ENCODE measurements around the gene LYPD6B. TPM values are rescaled to one million over a fixed set of nuclear protein-coding genes. Genes with fewer than 3 reads are reported as not detected.

Gene LYPD6B
- total and polyA plus RNA-seq, 4 donors = 0.13 to 0.59 (median 0.14) TPM

GRCh38 chr2:148996805-148997204 lies 41.7 kb upstream of the LYPD6B start (continued):
- TF ChIP-seq GABPA (IDR thresholded peaks at IDR 0.05 in 1 of 2, conservative IDR thresholded peaks at IDR 0.05 in 1 of 2) = no peak
- no peak for TF ChIP-seq YY1 (IDR thresholded peaks at IDR 0.05)
- TF ChIP-seq TAF1 (conservative IDR thresholded peaks at IDR 0.05) = no peak

GRCh38 chr2:148998165-148998830 lies 40.2 kb upstream of the LYPD6B start:
- DNase-seq (ENCODE audit: low spot score) = no peak
- WGBS = 77% methylated on average over 16 of the region's 16 CpGs
- Histone ChIP-seq H3K4me3 (ENCODE audit: low read depth in 1 of 3, low read length in 3 of 3) (no peak overlapping the region), H3K9ac (ENCODE audit: low read depth in 1 of 2, low read length in 2 of 2) (no peak overlapping the region), H3K27ac (ENCODE audit: low read depth in 1 of 2, low read length in 2 of 2) (no peak overlapping the region), H3K4me1 (ENCODE audit: control insufficient read depth in 4 of 4, insufficient read depth in 4 of 4, low read length in 3 of 4) (no peaks in the 10 kb centered on the region), H3K27me3 (ENCODE audit: control insufficient read depth in 4 of 4, insufficient read depth in 4 of 4, low read length in 3 of 4) (peaks cover 0 to 3% (median 0%) of the 10 kb centered on the region in 4 donors), H3K36me3 (ENCODE audit: control insufficient read depth in 4 of 4, insufficient read depth in 3 of 4, low read depth in 1 of 4, low read length in 3 of 4) (peaks cover 0 to 1% (median 0%) of the 10 kb centered on the region in 4 donors), H3K9me3 (ENCODE audit: control insufficient read depth in 4 of 4, low read length in 3 of 4) (no peaks in the 10 kb centered on the region)
- no peak for TF ChIP-seq YY1 (IDR thresholded peaks at IDR 0.05)
- no peak for TF ChIP-seq CTCF (IDR thresholded peaks at IDR 0.05; ENCODE audit: low read depth, low read length, missing input control)
- no peak for TF ChIP-seq ATF3 (IDR thresholded peaks at IDR 0.05)
- TF ChIP-seq HNF4G (IDR thresholded peaks at IDR 0.05) = no peak
- no peak for TF ChIP-seq RAD21 (IDR thresholded peaks at IDR 0.05)
- no peak for TF ChIP-seq MAX (IDR thresholded peaks at IDR 0.05)
- no peak for TF ChIP-seq ZBTB33 (IDR thresholded peaks at IDR 0.05)
- TF ChIP-seq GABPA (IDR thresholded peaks at IDR 0.05 in 1 of 2, conservative IDR thresholded peaks at IDR 0.05 in 1 of 2) = no peak
- no peak for TF ChIP-seq REST (IDR thresholded peaks at IDR 0.05)
- TF ChIP-seq NR2F2 (IDR thresholded peaks at IDR 0.05) = no peak
- TF ChIP-seq TAF1 (conservative IDR thresholded peaks at IDR 0.05) = no peak
- TF ChIP-seq FOXA1 (IDR thresholded peaks at IDR 0.05) = no peak
- no peak for TF ChIP-seq FOXA2 (IDR thresholded peaks at IDR 0.05)
- no peak for TF ChIP-seq JUND (IDR thresholded peaks at IDR 0.05)
- TF ChIP-seq HNF4A (conservative IDR thresholded peaks at IDR 0.05) = no peak
- no peak for TF ChIP-seq EGR1 (IDR thresholded peaks at IDR 0.05; ENCODE audit: low read depth in 2 of 2)
- TF ChIP-seq SP1 (IDR thresholded peaks at IDR 0.05) = no peak
- no peak for TF ChIP-seq RXRA (IDR thresholded peaks at IDR 0.05)
